Suprapubic skin (tissue), 3 donors: ENCODE data around the gene SEZ6L.

ENCODE experiments used
- EP300 ChIP-seq: sonication (generic); formaldehyde crosslinking; IDR thresholded peaks from one replicate; pipeline ENCODE4 v1.6.1; 2017; ENCODE audit warnings: antibody characterized with exemption
- POLR2A ChIP-seq, 2 donors: fragments of 450-650 bp; IDR thresholded peaks; one replicate each; pipeline ENCODE4 v1.6.1; 2017; ENCODE audit warnings: antibody characterized with exemption in 2 of 2, mild to moderate bottlenecking in 2 of 2, moderate library complexity in 2 of 2
- TF ChIP-seq, protein P1 (sequence below), 2 donors: fragments of 200-600 bp in 1 of 2; fragments of 450-650 bp in 1 of 2; sonication (generic) in 1 of 2; IDR thresholded peaks; one replicate each; pipeline ENCODE4 v1.5.1; 2016 to 2019; ENCODE audit warnings: antibody characterized with exemption in 2 of 2, mild to moderate bottlenecking in 1 of 2, moderate library complexity in 1 of 2

DNA sequence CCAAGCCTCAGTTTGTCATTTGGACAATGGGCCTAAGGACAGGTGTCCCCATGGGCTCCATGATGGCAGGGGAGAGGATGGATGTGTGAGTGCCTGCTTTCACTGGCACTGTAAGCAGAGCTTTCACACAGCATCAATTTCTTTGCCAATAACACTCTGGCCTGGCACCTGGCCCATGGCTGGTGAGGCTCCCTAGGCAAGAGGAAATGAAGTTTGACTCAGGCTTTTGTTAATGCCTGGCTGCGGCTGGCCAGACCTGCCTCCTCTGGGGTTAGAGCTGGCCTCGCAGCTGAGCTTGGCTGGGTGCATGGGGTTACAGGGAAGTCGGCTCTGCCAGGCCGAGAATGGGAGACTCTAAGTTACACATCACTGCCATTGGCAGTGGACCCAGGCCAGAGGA lies 30.0 kb upstream of the SEZ6L start:
- TF ChIP-seq EP300 (no peak), POLR2A (IDR thresholded peaks at IDR 0.05) (no peak)
- TF ChIP-seq, protein P1, sequence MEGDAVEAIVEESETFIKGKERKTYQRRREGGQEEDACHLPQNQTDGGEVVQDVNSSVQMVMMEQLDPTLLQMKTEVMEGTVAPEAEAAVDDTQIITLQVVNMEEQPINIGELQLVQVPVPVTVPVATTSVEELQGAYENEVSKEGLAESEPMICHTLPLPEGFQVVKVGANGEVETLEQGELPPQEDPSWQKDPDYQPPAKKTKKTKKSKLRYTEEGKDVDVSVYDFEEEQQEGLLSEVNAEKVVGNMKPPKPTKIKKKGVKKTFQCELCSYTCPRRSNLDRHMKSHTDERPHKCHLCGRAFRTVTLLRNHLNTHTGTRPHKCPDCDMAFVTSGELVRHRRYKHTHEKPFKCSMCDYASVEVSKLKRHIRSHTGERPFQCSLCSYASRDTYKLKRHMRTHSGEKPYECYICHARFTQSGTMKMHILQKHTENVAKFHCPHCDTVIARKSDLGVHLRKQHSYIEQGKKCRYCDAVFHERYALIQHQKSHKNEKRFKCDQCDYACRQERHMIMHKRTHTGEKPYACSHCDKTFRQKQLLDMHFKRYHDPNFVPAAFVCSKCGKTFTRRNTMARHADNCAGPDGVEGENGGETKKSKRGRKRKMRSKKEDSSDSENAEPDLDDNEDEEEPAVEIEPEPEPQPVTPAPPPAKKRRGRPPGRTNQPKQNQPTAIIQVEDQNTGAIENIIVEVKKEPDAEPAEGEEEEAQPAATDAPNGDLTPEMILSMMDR (IDR thresholded peaks at IDR 0.05), result no peak
